ENCODE data around the gene TSPAN5.

DNA sequence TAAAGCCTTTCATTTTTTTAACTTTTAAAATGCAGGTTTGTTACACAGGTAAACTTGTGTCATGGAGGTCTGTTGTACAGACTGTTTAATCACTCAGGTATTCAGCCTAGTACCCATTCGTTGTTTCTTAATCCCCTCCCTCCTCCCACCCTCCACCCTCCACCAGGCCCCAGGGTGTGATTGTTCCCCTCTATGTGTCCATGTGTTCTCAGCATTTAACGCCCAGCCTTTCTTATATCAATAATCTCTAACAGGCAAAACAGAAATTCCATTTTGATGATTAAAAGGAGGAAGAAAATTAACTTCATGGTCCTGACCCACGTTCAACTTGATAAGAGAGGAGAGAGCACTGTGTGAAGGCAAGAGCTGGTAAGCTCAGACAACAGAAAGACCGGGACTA lies 75.1 kb downstream of the TSPAN5 start:
- TF ChIP-seq, protein P1, sequence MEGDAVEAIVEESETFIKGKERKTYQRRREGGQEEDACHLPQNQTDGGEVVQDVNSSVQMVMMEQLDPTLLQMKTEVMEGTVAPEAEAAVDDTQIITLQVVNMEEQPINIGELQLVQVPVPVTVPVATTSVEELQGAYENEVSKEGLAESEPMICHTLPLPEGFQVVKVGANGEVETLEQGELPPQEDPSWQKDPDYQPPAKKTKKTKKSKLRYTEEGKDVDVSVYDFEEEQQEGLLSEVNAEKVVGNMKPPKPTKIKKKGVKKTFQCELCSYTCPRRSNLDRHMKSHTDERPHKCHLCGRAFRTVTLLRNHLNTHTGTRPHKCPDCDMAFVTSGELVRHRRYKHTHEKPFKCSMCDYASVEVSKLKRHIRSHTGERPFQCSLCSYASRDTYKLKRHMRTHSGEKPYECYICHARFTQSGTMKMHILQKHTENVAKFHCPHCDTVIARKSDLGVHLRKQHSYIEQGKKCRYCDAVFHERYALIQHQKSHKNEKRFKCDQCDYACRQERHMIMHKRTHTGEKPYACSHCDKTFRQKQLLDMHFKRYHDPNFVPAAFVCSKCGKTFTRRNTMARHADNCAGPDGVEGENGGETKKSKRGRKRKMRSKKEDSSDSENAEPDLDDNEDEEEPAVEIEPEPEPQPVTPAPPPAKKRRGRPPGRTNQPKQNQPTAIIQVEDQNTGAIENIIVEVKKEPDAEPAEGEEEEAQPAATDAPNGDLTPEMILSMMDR (conservative IDR thresholded peaks at IDR 0.05) = no peak
- no peak for TF ChIP-seq ZFX (IDR thresholded peaks at IDR 0.05)
